Loucy (cell line): ENCODE results near the gene MUTYH.

Source experiments
- H2AFZ ChIP-seq: fragments of 200-600 bp; sonication (generic); 2 replicates; pipeline ENCODE4 v1.6.0; 2016; ENCODE audit warnings: antibody characterized with exemption, mild to moderate bottlenecking, low read length, moderate library complexity
- H3F3A ChIP-seq: fragments of 200-600 bp; 2 replicates; pipeline ENCODE4 v1.6.0; 2016; ENCODE audit warnings: antibody characterized with exemption, low read depth, mild to moderate bottlenecking
- H3K27me3 ChIP-seq: fragments of 200-600 bp; sonication (generic); 2 replicates; pipeline ENCODE4 v1.6.1; 2014; ENCODE audit warnings: low read length, mild to moderate bottlenecking; ENCODE audit not compliant: insufficient read depth, poor library complexity, severe bottlenecking
- H3K36me3 ChIP-seq: fragments of 200-600 bp; sonication (generic); 2 replicates; pipeline ENCODE4 v1.6.1; 2016; ENCODE audit warnings: low read length; ENCODE audit not compliant: insufficient read depth
- H3K4me1 ChIP-seq: fragments of 200-600 bp; sonication (generic); 2 replicates; pipeline ENCODE4 v1.5.1; 2014; ENCODE audit warnings: low read length, mild to moderate bottlenecking; ENCODE audit not compliant: insufficient read depth, poor library complexity, severe bottlenecking
- H3K4me2 ChIP-seq: fragments of 200-600 bp; sonication (generic); 2 replicates; pipeline ENCODE4 v1.6.0; 2014; ENCODE audit warnings: antibody characterized with exemption, low read length, low read depth, mild to moderate bottlenecking; ENCODE audit not compliant: poor library complexity, severe bottlenecking
- H3K4me3 ChIP-seq: fragments of 200-600 bp; sonication (generic); 2 replicates; pipeline ENCODE4 v1.5.1; 2014; ENCODE audit warnings: low read length, mild to moderate bottlenecking, mixed read lengths; ENCODE audit not compliant: poor library complexity, severe bottlenecking
- H3K79me2 ChIP-seq: fragments of 200-600 bp; sonication (generic); 2 replicates; pipeline ENCODE4 v1.6.1; 2014; ENCODE audit warnings: low read length; ENCODE audit not compliant: insufficient read depth
- H3K9ac ChIP-seq: fragments of 200-600 bp; sonication (generic); 2 replicates; pipeline ENCODE4 v1.6.0; 2014; ENCODE audit warnings: mild to moderate bottlenecking, low read depth, low read length, moderate library complexity; ENCODE audit not compliant: poor library complexity, severe bottlenecking
- H3K9me2 ChIP-seq: fragments of 200-600 bp; sonication (generic); replicated peaks from 2 replicates; pipeline ENCODE4 v1.6.1; 2016; ENCODE audit warnings: low read depth, low read length, mixed read lengths
- H3K9me3 ChIP-seq: fragments of 200-600 bp; sonication (generic); 2 replicates; pipeline ENCODE4 v1.6.1; 2014; ENCODE audit warnings: mild to moderate bottlenecking, antibody characterized with exemption, low read length, low read depth; ENCODE audit not compliant: insufficient read depth
- H4K20me1 ChIP-seq: fragments of 200-600 bp; sonication (generic); 2 replicates; pipeline ENCODE4 v1.6.0; 2014; ENCODE audit warnings: antibody characterized with exemption, low read length, mild to moderate bottlenecking; ENCODE audit not compliant: insufficient read depth, poor library complexity, severe bottlenecking
- CTCF ChIP-seq: fragments of 200-600 bp; sonication (generic); conservative IDR thresholded peaks from 2 replicates; pipeline ENCODE4 v1.5.1; 2014; ENCODE audit warnings: mild to moderate bottlenecking, antibody characterized with exemption, low read length
- EZH2phosphoT487 ChIP-seq: fragments of 200-600 bp; IDR thresholded peaks from 2 replicates; pipeline ENCODE4 v1.6.1; 2018; ENCODE audit warnings: antibody characterized with exemption, mild to moderate bottlenecking, moderate library complexity, borderline replicate concordance

The MUTYH gene

GRCh38 chr1:45332346-45332720 is 7.9 kb downstream of the MUTYH start:
- Histone ChIP-seq H3K9me2 (no peaks in the 10 kb centered on the region), H3K27me3 (no peaks in the 10 kb centered on the region), H3K36me3 (peaks cover 27% of the 10 kb centered on the region; the same call in 1 of the 2 replicates), H2AFZ (no peak overlapping the region), H3K79me2 (peaks cover 8% of the 10 kb centered on the region; the same call in 1 of the 2 replicates), H3K9me3 (no peaks in the 10 kb centered on the region), H3F3A (no peaks in the 10 kb centered on the region), H4K20me1 (no peaks in the 10 kb centered on the region), H3K9ac (no peak overlapping the region), H3K4me1 (peaks cover 29% of the 10 kb centered on the region), H3K4me3 (no peak overlapping the region), H3K4me2 (no peak overlapping the region)
- TF ChIP-seq CTCF, result no peak
- no peak for TF ChIP-seq EZH2phosphoT487

GRCh38 chr1:45331436-45332345 is 8.5 kb downstream of the MUTYH start:
- H3K4me1 ChIP-seq, result peaks cover 29% of the 10 kb centered on the region
- peaks cover 7% of the 10 kb centered on the region; the same call in 1 of the 2 replicates for H3K79me2 ChIP-seq
- no peaks in the 10 kb centered on the region for H4K20me1 ChIP-seq
- H3K36me3 ChIP-seq, result peaks cover 27% of the 10 kb centered on the region; the same call in 1 of the 2 replicates
- H3F3A ChIP-seq, result no peaks in the 10 kb centered on the region
- no peaks in the 10 kb centered on the region for H3K9me2 ChIP-seq
- no peaks in the 10 kb centered on the region for H3K27me3 ChIP-seq
- no peak overlapping the region for H2AFZ ChIP-seq
- H3K4me3 ChIP-seq, result no peak overlapping the region
- no peak overlapping the region for H3K9ac ChIP-seq
- no peaks in the 10 kb centered on the region for H3K9me3 ChIP-seq
- TF ChIP-seq CTCF, result no peak
- no peak for TF ChIP-seq EZH2phosphoT487
- H3K4me2 ChIP-seq, result no peak overlapping the region

GRCh38 chr1:45329445-45329844 is 10.8 kb downstream of the MUTYH start:
- no peak overlapping the region for H3K9ac ChIP-seq
- no peak overlapping the region for H2AFZ ChIP-seq
- no peaks in the 10 kb centered on the region for H3K9me3 ChIP-seq
- no peak for TF ChIP-seq EZH2phosphoT487
- TF ChIP-seq CTCF, result no peak
- no peaks in the 10 kb centered on the region for H3K27me3 ChIP-seq
- no peak overlapping the region for H3K4me3 ChIP-seq
- peaks cover 27% of the 10 kb centered on the region; the same call in 1 of the 2 replicates for H3K36me3 ChIP-seq
- no peaks in the 10 kb centered on the region for H4K20me1 ChIP-seq
- peaks cover 11% of the 10 kb centered on the region for H3K4me1 ChIP-seq
- no peaks in the 10 kb centered on the region for H3K9me2 ChIP-seq
- H3K4me2 ChIP-seq, result no peak overlapping the region
- no peaks in the 10 kb centered on the region for H3F3A ChIP-seq
- H3K79me2 ChIP-seq, result no peaks in the 10 kb centered on the region; the same call in 1 of the 2 replicates
